ENCODE measurements around the gene RSPO1. TPM values are rescaled to one million over a fixed set of nuclear protein-coding genes. Genes with fewer than 3 reads are reported as not detected.
A peak's percentile ranks its signal among the peaks of the same experiment; 100 is the strongest.

Gene RSPO1
- total RNA-seq, 1 experiment from 2014 or later, result not detected

- Histone ChIP-seq H3K79me2 (ENCODE audit: low read depth) (no peaks in the 10 kb centered on the region), H3K36me3 (ENCODE audit: low read depth) (no peaks in the 10 kb centered on the region), H3F3A (ENCODE audit: insufficient read depth, low read depth) (no peaks in the 10 kb centered on the region; the same call in 1 of the 2 replicates), H3K9me2 (ENCODE audit: insufficient read depth) (no peaks in the 10 kb centered on the region), H3K4me1 (replicated peaks; ENCODE audit: insufficient read depth) (no peaks in the 10 kb centered on the region), H3K9me3 (ENCODE audit: insufficient read depth, low read depth) (no peaks in the 10 kb centered on the region), H3K4me3 (no peak overlapping the region), H2AFZ (no peak overlapping the region), H4K20me1 (ENCODE audit: insufficient read depth) (no peaks in the 10 kb centered on the region), H3K27ac (no peak overlapping the region), H3K4me2 (no peak overlapping the region), H3K27me3 (ENCODE audit: insufficient read depth, low read depth) (peaks cover 43% of the 10 kb centered on the region)
- no TSS peak for BruUV-seq (replicated peaks)
- ChIA-PET POLR2A (ENCODE audit: unreplicated experiment) (no interaction called here), CTCF (no interaction called here)
- peak in 1 of 2 experiments; percentile 23 for DNase-seq
- intact Hi-C loops (cut with micrococcal nuclease; ENCODE audit: unreplicated experiment), result no loop called here
- TF ChIP-seq, protein P1, sequence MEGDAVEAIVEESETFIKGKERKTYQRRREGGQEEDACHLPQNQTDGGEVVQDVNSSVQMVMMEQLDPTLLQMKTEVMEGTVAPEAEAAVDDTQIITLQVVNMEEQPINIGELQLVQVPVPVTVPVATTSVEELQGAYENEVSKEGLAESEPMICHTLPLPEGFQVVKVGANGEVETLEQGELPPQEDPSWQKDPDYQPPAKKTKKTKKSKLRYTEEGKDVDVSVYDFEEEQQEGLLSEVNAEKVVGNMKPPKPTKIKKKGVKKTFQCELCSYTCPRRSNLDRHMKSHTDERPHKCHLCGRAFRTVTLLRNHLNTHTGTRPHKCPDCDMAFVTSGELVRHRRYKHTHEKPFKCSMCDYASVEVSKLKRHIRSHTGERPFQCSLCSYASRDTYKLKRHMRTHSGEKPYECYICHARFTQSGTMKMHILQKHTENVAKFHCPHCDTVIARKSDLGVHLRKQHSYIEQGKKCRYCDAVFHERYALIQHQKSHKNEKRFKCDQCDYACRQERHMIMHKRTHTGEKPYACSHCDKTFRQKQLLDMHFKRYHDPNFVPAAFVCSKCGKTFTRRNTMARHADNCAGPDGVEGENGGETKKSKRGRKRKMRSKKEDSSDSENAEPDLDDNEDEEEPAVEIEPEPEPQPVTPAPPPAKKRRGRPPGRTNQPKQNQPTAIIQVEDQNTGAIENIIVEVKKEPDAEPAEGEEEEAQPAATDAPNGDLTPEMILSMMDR (conservative IDR thresholded peaks at IDR 0.05), result no peak
- TF ChIP-seq EZH2 (IDR thresholded peaks at IDR 0.05; ENCODE audit: low read depth), result no peak
These were observed 26.7 kb upstream of the RSPO1 start for GRCh38 chr1:37661401-37661800.

GRCh38 chr1:37660664-37661063 lies 26.0 kb upstream of the RSPO1 start:
- no TSS peak for BruUV-seq (replicated peaks)
- Histone ChIP-seq H3K79me2 (ENCODE audit: low read depth) (no peaks in the 10 kb centered on the region), H3K27ac (no peak overlapping the region), H4K20me1 (ENCODE audit: insufficient read depth) (no peaks in the 10 kb centered on the region), H3K9me3 (ENCODE audit: insufficient read depth, low read depth) (no peaks in the 10 kb centered on the region), H3K4me1 (replicated peaks; ENCODE audit: insufficient read depth) (no peaks in the 10 kb centered on the region), H3K27me3 (ENCODE audit: insufficient read depth, low read depth) (peaks cover 43% of the 10 kb centered on the region), H3K9me2 (ENCODE audit: insufficient read depth) (no peaks in the 10 kb centered on the region), H3K4me2 (no peak overlapping the region), H2AFZ (no peak overlapping the region), H3K36me3 (ENCODE audit: low read depth) (no peaks in the 10 kb centered on the region), H3K4me3 (no peak overlapping the region), H3F3A (ENCODE audit: insufficient read depth, low read depth) (no peaks in the 10 kb centered on the region; the same call in 1 of the 2 replicates)
- DNase-seq, result no peak
- TF ChIP-seq EZH2 (IDR thresholded peaks at IDR 0.05; ENCODE audit: low read depth), result no peak
- TF ChIP-seq, protein P1 (conservative IDR thresholded peaks at IDR 0.05), result no peak
- ChIA-PET CTCF (no interaction called here), POLR2A (ENCODE audit: unreplicated experiment) (interaction anchor here (0.7 kb wide), 1 partner anchor 13 kb away, joined by 4 read pairs; no protein-coding TSS in a partner anchor)
- intact Hi-C loops (cut with micrococcal nuclease; ENCODE audit: unreplicated experiment), result no loop called here

- Histone ChIP-seq H2AFZ (no peak overlapping the region), H3K9me3 (ENCODE audit: insufficient read depth, low read depth) (no peaks in the 10 kb centered on the region), H3K9me2 (ENCODE audit: insufficient read depth) (no peaks in the 10 kb centered on the region), H3K79me2 (ENCODE audit: low read depth) (no peaks in the 10 kb centered on the region), H3K27me3 (ENCODE audit: insufficient read depth, low read depth) (peaks cover 33% of the 10 kb centered on the region), H3K4me1 (replicated peaks; ENCODE audit: insufficient read depth) (no peaks in the 10 kb centered on the region), H3K36me3 (ENCODE audit: low read depth) (no peaks in the 10 kb centered on the region), H4K20me1 (ENCODE audit: insufficient read depth) (no peaks in the 10 kb centered on the region), H3F3A (ENCODE audit: insufficient read depth, low read depth) (no peaks in the 10 kb centered on the region; the same call in 1 of the 2 replicates), H3K27ac (no peak overlapping the region), H3K4me2 (no peak overlapping the region), H3K4me3 (no peak overlapping the region)
- no peak for TF ChIP-seq EZH2 (IDR thresholded peaks at IDR 0.05; ENCODE audit: low read depth)
- TF ChIP-seq, protein P1 (conservative IDR thresholded peaks at IDR 0.05), result no peak
- ChIA-PET POLR2A (ENCODE audit: unreplicated experiment) (no interaction called here), CTCF (interaction anchor here (0.6 kb wide), 1 partner anchor 187 kb away, joined by 3 read pairs; no protein-coding TSS in a partner anchor)
- no peak for DNase-seq
- no TSS peak for BruUV-seq (replicated peaks)
- intact Hi-C loops (cut with micrococcal nuclease; ENCODE audit: unreplicated experiment), result no loop called here
These were observed 23.8 kb upstream of the RSPO1 start for GRCh38 chr1:37658486-37658885.

Data from PC-9 (cell line).